ENCODE data around the gene ROCK1. TPM values are rescaled to one million over a fixed set of nuclear protein-coding genes. Genes with fewer than 3 reads are reported as not detected.

The ROCK1 gene
- total RNA-seq, 1 donor from 2014 or later, result 59.9 TPM

GRCh38 chr18:21129566-21130216, 18.1 kb upstream of the ROCK1 start:
- Mint-ChIP-seq H3K9me3 (ENCODE audit: unreplicated experiment) (peaks cover 2% of the 10 kb centered on the region), H3K27ac (ENCODE audit: unreplicated experiment) (no peak overlapping the region), H3K27me3 (ENCODE audit: unreplicated experiment) (peaks cover 1% of the 10 kb centered on the region), H3K4me1 (ENCODE audit: low read depth, unreplicated experiment) (no peaks in the 10 kb centered on the region), H3K4me3 (ENCODE audit: unreplicated experiment) (no peak overlapping the region), H3K36me3 (ENCODE audit: unreplicated experiment) (no peaks in the 10 kb centered on the region)
- no peak for DNase-seq
- TF ChIP-seq, protein P1, sequence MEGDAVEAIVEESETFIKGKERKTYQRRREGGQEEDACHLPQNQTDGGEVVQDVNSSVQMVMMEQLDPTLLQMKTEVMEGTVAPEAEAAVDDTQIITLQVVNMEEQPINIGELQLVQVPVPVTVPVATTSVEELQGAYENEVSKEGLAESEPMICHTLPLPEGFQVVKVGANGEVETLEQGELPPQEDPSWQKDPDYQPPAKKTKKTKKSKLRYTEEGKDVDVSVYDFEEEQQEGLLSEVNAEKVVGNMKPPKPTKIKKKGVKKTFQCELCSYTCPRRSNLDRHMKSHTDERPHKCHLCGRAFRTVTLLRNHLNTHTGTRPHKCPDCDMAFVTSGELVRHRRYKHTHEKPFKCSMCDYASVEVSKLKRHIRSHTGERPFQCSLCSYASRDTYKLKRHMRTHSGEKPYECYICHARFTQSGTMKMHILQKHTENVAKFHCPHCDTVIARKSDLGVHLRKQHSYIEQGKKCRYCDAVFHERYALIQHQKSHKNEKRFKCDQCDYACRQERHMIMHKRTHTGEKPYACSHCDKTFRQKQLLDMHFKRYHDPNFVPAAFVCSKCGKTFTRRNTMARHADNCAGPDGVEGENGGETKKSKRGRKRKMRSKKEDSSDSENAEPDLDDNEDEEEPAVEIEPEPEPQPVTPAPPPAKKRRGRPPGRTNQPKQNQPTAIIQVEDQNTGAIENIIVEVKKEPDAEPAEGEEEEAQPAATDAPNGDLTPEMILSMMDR (IDR thresholded peaks at IDR 0.05; ENCODE audit: partially characterized antibody, unreplicated experiment), result no peak

DNA sequence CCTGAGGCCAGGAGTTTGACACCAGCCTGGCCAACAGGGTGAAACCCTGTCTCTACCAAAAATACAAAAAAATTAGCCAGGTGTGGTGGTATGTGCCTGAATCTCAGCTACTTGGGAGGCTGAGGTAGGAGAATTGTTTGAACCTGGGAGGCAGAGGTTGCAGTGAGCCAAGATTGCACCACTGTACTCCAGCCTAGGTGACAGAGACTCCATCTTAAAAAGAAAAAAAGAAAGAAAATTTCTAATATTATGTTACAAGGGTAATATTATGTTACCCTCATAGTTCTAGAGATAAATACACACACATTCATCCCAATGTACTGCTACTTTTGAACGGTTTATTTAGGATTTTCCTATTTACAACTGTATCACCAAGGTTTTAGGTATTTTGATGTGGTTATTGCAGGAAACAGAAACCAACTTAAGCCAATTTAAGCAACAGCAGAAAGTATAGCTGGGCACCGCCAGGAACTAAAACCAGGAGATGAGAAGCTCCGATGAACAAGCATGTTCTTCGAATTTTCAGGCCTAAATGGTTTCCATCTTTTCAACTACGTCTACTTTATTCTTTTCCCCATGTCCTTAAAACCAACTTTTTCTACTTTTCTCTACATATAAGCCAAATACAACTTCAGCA, 11.8 kb upstream of the ROCK1 start:
- Mint-ChIP-seq H3K27ac (ENCODE audit: unreplicated experiment) (no peak overlapping the region), H3K9me3 (ENCODE audit: unreplicated experiment) (peaks cover 2% of the 10 kb centered on the region), H3K36me3 (ENCODE audit: unreplicated experiment) (no peaks in the 10 kb centered on the region), H3K27me3 (ENCODE audit: unreplicated experiment) (no peaks in the 10 kb centered on the region), H3K4me3 (ENCODE audit: unreplicated experiment) (no peak overlapping the region), H3K4me1 (ENCODE audit: low read depth, unreplicated experiment) (no peaks in the 10 kb centered on the region)
- no peak for DNase-seq
- TF ChIP-seq, protein P1 (IDR thresholded peaks at IDR 0.05; ENCODE audit: partially characterized antibody, unreplicated experiment), result no peak

DNA sequence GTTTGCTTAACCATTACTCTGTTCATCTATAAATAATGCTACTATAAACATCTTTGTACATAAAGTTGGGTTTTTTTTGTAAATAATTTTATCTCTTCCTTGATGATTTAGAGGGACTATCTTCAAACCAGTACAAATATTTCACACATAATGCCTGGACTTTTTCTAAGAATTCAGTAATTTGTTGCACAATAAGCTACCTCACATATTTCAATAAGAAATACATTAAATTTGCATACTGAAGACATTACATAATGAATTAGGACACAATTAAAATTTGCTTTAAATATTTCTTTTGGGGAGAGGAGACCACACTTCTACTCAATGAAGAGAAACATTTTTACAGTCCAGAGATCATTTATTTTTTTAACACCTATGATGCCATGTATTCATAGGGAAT, 7.2 kb upstream of the ROCK1 start:
- no peak for DNase-seq
- H3K27me3 Mint-ChIP-seq (ENCODE audit: unreplicated experiment), result no peaks in the 10 kb centered on the region
- H3K9me3 Mint-ChIP-seq (ENCODE audit: unreplicated experiment), result no peaks in the 10 kb centered on the region
- TF ChIP-seq, protein P1 (IDR thresholded peaks at IDR 0.05; ENCODE audit: partially characterized antibody, unreplicated experiment), result no peak
- H3K4me1 Mint-ChIP-seq (ENCODE audit: low read depth, unreplicated experiment), result no peaks in the 10 kb centered on the region
- no peak overlapping the region for H3K4me3 Mint-ChIP-seq (ENCODE audit: unreplicated experiment)
- no peaks in the 10 kb centered on the region for H3K36me3 Mint-ChIP-seq (ENCODE audit: unreplicated experiment)
- H3K27ac Mint-ChIP-seq (ENCODE audit: unreplicated experiment), result no peak overlapping the region

DNA sequence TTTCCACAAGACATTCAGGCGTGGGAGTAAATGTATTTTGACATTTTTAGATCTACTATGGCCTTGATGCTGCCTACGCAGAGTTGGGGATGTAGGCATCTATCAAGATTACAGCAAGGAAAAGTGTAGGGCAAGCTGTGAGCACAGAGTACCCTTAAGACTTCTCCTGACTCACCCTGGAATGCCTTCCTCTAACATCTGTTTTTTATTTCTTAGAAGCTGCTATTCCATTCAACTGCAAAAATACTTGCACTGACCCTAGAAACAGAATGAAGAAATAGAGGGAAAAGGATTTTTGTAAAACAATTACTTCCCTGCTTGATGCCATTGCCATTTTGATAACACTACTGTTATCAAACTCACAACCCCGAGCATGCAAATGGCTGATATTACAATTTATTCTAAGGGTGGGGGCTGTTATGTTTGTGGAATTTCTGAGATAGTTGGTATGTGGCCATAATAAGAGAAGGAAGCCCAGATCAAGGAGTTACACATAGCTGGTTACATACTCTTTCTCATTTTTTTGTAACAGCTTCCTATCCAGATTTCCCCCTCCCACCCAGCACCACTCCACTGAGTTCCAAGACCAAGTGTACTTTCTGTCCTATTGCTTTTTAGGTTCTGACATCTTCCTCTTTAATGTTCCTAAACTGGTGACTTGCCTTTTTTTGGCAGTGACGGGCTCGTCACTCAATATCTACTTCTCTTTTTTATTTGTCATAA, 6.0 kb upstream of the ROCK1 start:
- no peaks in the 10 kb centered on the region for H3K9me3 Mint-ChIP-seq (ENCODE audit: unreplicated experiment)
- no peak overlapping the region for H3K4me3 Mint-ChIP-seq (ENCODE audit: unreplicated experiment)
- no peaks in the 10 kb centered on the region for H3K36me3 Mint-ChIP-seq (ENCODE audit: unreplicated experiment)
- TF ChIP-seq, protein P1 (IDR thresholded peaks at IDR 0.05; ENCODE audit: partially characterized antibody, unreplicated experiment), result no peak
- H3K4me1 Mint-ChIP-seq (ENCODE audit: low read depth, unreplicated experiment), result peaks cover under 1% of the 10 kb centered on the region
- H3K27me3 Mint-ChIP-seq (ENCODE audit: unreplicated experiment), result no peaks in the 10 kb centered on the region
- H3K27ac Mint-ChIP-seq (ENCODE audit: unreplicated experiment), result no peak overlapping the region
- DNase-seq, result no peak
